Measurements from ENCODE around the gene NACC2. TPM values are rescaled to one million over a fixed set of nuclear protein-coding genes. Genes with fewer than 3 reads are reported as not detected.

NACC2 gene
- 12.0 and 12.2 TPM in 2 replicates for total RNA-seq
- polyA plus RNA-seq = 4.4 and 5.0 TPM in 2 replicates

GRCh38 chr9:136095070-136096058 lies at the start of gene NACC2:
Gene NACC2, minus strand, starts transcription at chr9:136095289. Its CDS starts 44,768 bp downstream, at chr9:136050521.
- peak within 1 kb of the TSS; percentile 63 for H3K4me3 ChIP-seq
- H3K36me3 ChIP-seq = no peaks in the 10 kb centered on the region
- peaks cover 8% of the 10 kb centered on the region for H3K4me1 ChIP-seq (ENCODE audit: low read depth)
- no peak within 1 kb of the TSS for H3K27ac ChIP-seq
- H3K27me3 ChIP-seq = peaks cover 21% of the 10 kb centered on the region
- no peaks in the 10 kb centered on the region for H3K9me3 ChIP-seq (ENCODE audit: low read depth)
- TF ChIP-seq CTCF (IDR thresholded peaks at IDR 0.05; ENCODE audit: low read depth, low read length) = no peak
- DNase-seq (ENCODE audit: low read depth in 1 of 2, low spot score in 1 of 2) = peak; percentile 65 to 78

- no peaks in the 10 kb centered on the region for H3K9me3 ChIP-seq (ENCODE audit: low read depth)
- no peak for DNase-seq (ENCODE audit: low read depth in 1 of 2, low spot score in 1 of 2)
- no peaks in the 10 kb centered on the region for H3K27me3 ChIP-seq
- no peak for TF ChIP-seq CTCF (IDR thresholded peaks at IDR 0.05; ENCODE audit: low read depth, low read length)
- no peak overlapping the region for H3K4me3 ChIP-seq
- no peaks in the 10 kb centered on the region for H3K4me1 ChIP-seq (ENCODE audit: low read depth)
- H3K36me3 ChIP-seq = no peaks in the 10 kb centered on the region
- no peak overlapping the region for H3K27ac ChIP-seq
These were observed 49.4 kb upstream of the NACC2 start for GRCh38 chr9:136144450-136144849.

- H3K4me1 ChIP-seq (ENCODE audit: low read depth) = no peaks in the 10 kb centered on the region
- DNase-seq (ENCODE audit: low read depth in 1 of 2, low spot score in 1 of 2) = peak; percentile 33 to 59
- H3K27me3 ChIP-seq = no peaks in the 10 kb centered on the region
- H3K27ac ChIP-seq = no peak overlapping the region
- TF ChIP-seq CTCF (IDR thresholded peaks at IDR 0.05; ENCODE audit: low read depth, low read length) = peak; percentile 45
- no peaks in the 10 kb centered on the region for H3K36me3 ChIP-seq
- no peaks in the 10 kb centered on the region for H3K9me3 ChIP-seq (ENCODE audit: low read depth)
- no peak overlapping the region for H3K4me3 ChIP-seq
These were observed 48.3 kb upstream of the NACC2 start for GRCh38 chr9:136143215-136144001.

- no peaks in the 10 kb centered on the region for H3K27me3 ChIP-seq
- H3K27ac ChIP-seq = no peak overlapping the region
- TF ChIP-seq CTCF (IDR thresholded peaks at IDR 0.05; ENCODE audit: low read depth, low read length) = no peak
- no peak overlapping the region for H3K4me3 ChIP-seq
- H3K36me3 ChIP-seq = no peaks in the 10 kb centered on the region
- no peak for DNase-seq (ENCODE audit: low read depth in 1 of 2, low spot score in 1 of 2)
- no peaks in the 10 kb centered on the region for H3K4me1 ChIP-seq (ENCODE audit: low read depth)
- no peaks in the 10 kb centered on the region for H3K9me3 ChIP-seq (ENCODE audit: low read depth)
These were observed 47.7 kb upstream of the NACC2 start for GRCh38 chr9:136142859-136143214.

GRCh38 chr9:136142414-136142796 lies 47.3 kb upstream of the NACC2 start:
- H3K4me3 ChIP-seq = no peak overlapping the region
- no peak overlapping the region for H3K27ac ChIP-seq
- no peak for TF ChIP-seq CTCF (IDR thresholded peaks at IDR 0.05; ENCODE audit: low read depth, low read length)
- H3K4me1 ChIP-seq (ENCODE audit: low read depth) = no peaks in the 10 kb centered on the region
- no peaks in the 10 kb centered on the region for H3K9me3 ChIP-seq (ENCODE audit: low read depth)
- H3K27me3 ChIP-seq = no peaks in the 10 kb centered on the region
- H3K36me3 ChIP-seq = no peaks in the 10 kb centered on the region
- no peak for DNase-seq (ENCODE audit: low read depth in 1 of 2, low spot score in 1 of 2)

Data from cardiac muscle cell (in vitro differentiated cells and primary cell).